Measurements from ENCODE around the gene WDR76. TPM values are rescaled to one million over a fixed set of nuclear protein-coding genes. Genes with fewer than 3 reads are reported as not detected.
"Not testable (repeated sequence)": the region's sequence is repeated elsewhere in the genome, so short reads cannot be mapped to it uniquely, and the experiment has no call there.

WDR76 gene
- total RNA-seq, 1 donor from 2014 or later: 4.5 TPM

DNA sequence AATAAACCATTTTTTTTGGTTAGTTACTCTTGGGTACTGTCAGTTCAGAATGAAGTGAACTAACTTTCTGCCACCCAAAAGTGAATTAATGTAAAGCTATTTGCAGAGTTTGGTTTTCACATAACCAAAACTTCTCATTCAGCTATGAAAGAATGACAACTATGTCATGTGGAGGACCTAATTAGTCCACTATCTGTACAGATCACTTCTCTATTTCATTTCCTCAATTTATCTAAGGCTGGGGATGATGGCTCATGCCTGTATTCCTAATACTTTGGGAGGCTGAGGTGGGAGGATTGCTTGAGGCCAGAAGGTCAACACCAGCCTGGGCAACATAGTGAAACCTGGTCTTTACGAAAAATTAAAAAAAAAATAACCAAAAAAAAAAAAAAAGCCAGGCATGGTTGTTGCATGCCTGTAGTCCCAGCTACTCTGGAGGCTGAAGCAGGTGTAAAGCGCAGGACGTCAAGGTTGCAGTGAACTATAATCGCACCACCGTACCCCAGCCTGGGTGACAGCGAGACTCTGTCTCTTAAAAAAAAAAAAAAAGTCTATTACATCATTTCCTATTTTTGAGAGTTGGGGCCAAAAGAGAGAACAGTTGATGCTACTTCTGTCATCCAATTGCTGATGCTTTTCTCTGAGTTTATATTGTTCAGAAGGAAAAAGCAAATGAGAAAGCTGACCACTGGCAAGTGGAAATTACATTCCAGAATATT lies 17.7 kb upstream of the WDR76 start:
- TF ChIP-seq, protein P1, sequence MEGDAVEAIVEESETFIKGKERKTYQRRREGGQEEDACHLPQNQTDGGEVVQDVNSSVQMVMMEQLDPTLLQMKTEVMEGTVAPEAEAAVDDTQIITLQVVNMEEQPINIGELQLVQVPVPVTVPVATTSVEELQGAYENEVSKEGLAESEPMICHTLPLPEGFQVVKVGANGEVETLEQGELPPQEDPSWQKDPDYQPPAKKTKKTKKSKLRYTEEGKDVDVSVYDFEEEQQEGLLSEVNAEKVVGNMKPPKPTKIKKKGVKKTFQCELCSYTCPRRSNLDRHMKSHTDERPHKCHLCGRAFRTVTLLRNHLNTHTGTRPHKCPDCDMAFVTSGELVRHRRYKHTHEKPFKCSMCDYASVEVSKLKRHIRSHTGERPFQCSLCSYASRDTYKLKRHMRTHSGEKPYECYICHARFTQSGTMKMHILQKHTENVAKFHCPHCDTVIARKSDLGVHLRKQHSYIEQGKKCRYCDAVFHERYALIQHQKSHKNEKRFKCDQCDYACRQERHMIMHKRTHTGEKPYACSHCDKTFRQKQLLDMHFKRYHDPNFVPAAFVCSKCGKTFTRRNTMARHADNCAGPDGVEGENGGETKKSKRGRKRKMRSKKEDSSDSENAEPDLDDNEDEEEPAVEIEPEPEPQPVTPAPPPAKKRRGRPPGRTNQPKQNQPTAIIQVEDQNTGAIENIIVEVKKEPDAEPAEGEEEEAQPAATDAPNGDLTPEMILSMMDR (IDR thresholded peaks at IDR 0.05; ENCODE audit: insufficient read depth, low read length, poor library complexity, severe bottlenecking): no peak
- Histone ChIP-seq H3K36me3 (ENCODE audit: control insufficient read depth, insufficient read depth, low read length) (peaks cover 1% of the 10 kb centered on the region), H3K27me3 (ENCODE audit: control insufficient read depth, insufficient read depth, low read length) (no peaks in the 10 kb centered on the region), H3K4me3 (ENCODE audit: low read depth, low read length) (no peak overlapping the region)
- no peak for DNase-seq (ENCODE audit: low read depth)

DNA sequence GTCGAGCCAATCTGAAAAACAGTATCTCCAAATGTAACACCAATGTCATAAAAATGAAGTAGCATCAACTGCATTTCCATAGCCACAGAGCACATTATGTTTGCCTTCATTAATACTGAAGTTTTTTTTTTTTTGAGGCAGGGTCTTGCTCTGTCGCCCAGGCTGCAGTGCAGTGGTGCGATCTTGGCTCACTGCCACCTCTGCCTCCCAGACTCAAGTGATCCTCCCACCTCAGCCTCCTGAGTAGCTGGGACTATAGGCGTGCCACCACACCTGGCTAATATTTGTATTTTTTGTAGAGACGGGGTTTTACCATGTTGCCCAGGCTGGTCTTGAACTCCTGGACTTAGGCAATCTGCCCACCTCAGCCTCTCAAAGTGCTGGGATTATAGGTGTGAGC lies 11.7 kb upstream of the WDR76 start:
- not testable (repeated sequence) for H3K36me3 ChIP-seq (ENCODE audit: control insufficient read depth, insufficient read depth, low read length); H3K27me3 ChIP-seq (ENCODE audit: control insufficient read depth, insufficient read depth, low read length); H3K4me3 ChIP-seq (ENCODE audit: low read depth, low read length); DNase-seq (ENCODE audit: low read depth)

DNA sequence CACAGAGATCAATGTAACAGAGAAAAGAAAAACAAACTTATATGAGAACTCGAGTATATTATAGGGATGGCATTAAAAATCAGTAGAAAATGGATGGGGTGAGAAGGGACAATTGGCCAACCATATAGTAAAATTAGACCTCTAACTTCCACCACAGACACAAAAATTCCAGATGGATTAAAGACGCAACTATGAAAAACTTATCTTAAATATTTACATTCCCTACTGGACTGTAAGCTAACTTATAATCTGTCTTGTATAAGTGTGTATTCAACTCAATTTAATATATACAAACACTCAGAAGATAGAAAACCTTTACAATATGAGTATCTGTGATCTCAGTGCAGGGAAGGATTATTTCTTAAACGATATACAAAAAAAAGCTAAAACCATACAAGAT lies 5.3 kb upstream of the WDR76 start:
- TF ChIP-seq, protein P1 (IDR thresholded peaks at IDR 0.05; ENCODE audit: insufficient read depth, low read length, poor library complexity, severe bottlenecking): no peak
- no peak overlapping the region for H3K4me3 ChIP-seq (ENCODE audit: low read depth, low read length)

DNA sequence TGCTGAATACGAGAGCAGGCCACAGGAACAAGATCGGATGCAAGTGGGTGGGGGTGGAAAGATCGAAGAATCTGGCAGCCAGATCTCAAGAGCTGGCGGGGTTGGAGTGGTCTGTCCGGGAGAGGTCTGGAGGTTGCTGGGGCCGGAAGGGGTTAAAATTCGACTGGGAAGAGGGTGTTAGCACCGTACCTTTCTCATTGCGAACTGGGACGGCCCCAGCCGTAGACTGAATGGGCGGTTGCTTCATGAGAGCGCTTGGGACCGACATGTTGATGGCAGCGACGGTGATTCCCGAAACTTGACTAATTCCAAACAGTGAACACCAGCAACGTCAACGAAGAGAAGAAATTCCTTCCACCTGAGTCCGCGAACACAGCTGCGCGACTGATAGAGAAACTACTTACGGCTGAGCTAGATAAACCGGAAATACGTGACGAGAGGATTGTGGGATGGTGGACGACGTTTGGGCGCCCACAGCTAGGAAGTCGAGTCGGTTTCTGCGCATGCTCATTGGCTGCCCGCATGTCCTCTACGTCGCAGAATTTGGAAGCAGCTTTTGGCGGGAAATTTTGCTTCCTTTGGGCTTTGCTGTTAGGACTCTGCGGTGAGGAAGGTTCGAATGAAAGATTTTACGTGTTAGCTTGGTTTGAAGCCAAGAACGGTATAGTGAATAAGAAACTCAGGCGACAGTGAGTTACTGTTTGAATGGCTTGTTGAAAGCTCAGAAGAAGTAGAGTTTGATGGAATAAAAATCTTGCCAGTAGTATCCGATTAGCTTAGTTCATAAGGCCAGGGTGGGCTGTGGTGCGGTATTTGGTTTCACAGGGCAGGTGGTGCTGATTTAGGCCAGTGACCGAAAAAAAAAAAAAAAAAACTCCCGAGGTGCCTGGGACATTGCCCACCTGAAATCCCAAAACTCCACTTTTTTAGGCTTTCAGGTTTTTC lies 2.2 kb upstream of the WDR76 start, which contains the start of gene MFAP1:
Gene MFAP1, minus strand, starts transcription at position 389 of the 945 bp plus-strand sequence. Its CDS starts 121 bp downstream, at position 268.
- H3K36me3 ChIP-seq (ENCODE audit: control insufficient read depth, insufficient read depth, low read length): no peaks in the 10 kb centered on the region
- H3K27me3 ChIP-seq (ENCODE audit: control insufficient read depth, insufficient read depth, low read length): no peaks in the 10 kb centered on the region
- TF ChIP-seq, protein P1 (IDR thresholded peaks at IDR 0.05; ENCODE audit: insufficient read depth, low read length, poor library complexity, severe bottlenecking): no peak
- peak within 1 kb of the TSS; percentile 58 for H3K4me3 ChIP-seq (ENCODE audit: low read depth, low read length)
- DNase-seq (ENCODE audit: low read depth): peak; percentile 91

More for the DNA sequence above, 5.3 kb upstream of the WDR76 start:
- no peaks in the 10 kb centered on the region for H3K27me3 ChIP-seq (ENCODE audit: control insufficient read depth, insufficient read depth, low read length)
- DNase-seq (ENCODE audit: low read depth): no peak
- no peaks in the 10 kb centered on the region for H3K36me3 ChIP-seq (ENCODE audit: control insufficient read depth, insufficient read depth, low read length)

DNA sequence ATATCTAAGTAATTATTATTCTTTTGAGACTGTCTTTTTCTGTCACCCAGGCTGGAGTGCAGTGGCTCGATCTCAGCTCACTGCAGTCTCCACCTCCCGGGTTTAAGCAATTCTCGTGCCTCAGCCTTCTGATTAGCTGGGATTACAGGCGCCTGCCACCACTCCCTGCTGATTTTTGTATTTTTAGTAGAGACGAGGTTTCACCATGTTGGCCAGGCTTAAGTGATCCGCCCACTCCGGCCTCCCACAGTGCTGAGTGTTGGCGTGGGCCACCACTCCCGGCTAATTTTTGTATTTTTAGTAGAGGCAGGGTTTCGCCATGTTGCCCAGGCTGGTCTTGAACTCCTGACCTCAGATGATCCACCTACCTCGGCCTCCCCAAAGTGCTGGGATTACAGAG lies 1.5 kb upstream of the WDR76 start:
- H3K27me3 ChIP-seq (ENCODE audit: control insufficient read depth, insufficient read depth, low read length); H3K4me3 ChIP-seq (ENCODE audit: low read depth, low read length); H3K36me3 ChIP-seq (ENCODE audit: control insufficient read depth, insufficient read depth, low read length); DNase-seq (ENCODE audit: low read depth): not testable (repeated sequence)

DNA sequence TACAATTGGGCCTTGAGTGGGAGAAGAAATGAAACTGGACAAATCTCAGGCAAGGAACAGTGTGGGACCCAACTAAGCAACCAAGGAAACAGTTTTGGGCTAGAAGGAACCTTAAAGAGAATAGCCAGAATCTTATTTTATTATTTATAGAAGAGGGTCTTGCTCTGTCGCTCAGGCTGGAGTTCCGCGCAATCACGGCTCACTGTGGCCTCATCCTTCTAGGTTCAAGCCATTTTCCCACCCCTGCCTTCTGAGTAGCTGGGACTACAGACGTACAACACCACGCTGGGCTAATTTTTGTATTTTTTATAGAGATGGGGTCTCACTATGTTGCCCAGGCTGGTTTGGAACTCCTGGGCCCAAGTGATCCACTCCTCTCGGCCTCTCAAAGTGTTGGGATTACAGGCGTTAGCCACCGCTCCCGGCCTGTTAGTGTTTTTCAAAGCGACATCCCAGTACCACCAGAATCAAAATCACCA lies 734 bp upstream of the WDR76 start:
- no peak for DNase-seq (ENCODE audit: low read depth)
- TF ChIP-seq, protein P1 (IDR thresholded peaks at IDR 0.05; ENCODE audit: insufficient read depth, low read length, poor library complexity, severe bottlenecking): no peak
- Histone ChIP-seq H3K27me3 (ENCODE audit: control insufficient read depth, insufficient read depth, low read length) (no peaks in the 10 kb centered on the region), H3K4me3 (ENCODE audit: low read depth, low read length) (peak overlapping the region; percentile 57), H3K36me3 (ENCODE audit: control insufficient read depth, insufficient read depth, low read length) (no peaks in the 10 kb centered on the region)

Data from kidney epithelial cell (primary cell).